ENCODE results near the gene LMNTD2.
"Not testable (repeated sequence)": the region's sequence is repeated elsewhere in the genome, so short reads cannot be mapped to it uniquely, and the experiment has no call there.

Gene LMNTD2

GRCh38 chr11:533586-534395 lies 26.7 kb downstream of the LMNTD2 start:
- no peak for DNase-seq

- DNase-seq: no peak
Measured at GRCh38 chr11:532986-533585, 27.5 kb downstream of the LMNTD2 start.

GRCh38 chr11:532527-532985 lies 28.0 kb downstream of the LMNTD2 start:
- DNase-seq: no peak

- no peak for DNase-seq
Measured at GRCh38 chr11:531919-532526, 28.5 kb downstream of the LMNTD2 start.

GRCh38 chr11:530960-531831 lies 29.3 kb downstream of the LMNTD2 start:
- DNase-seq: no peak

- no peak for DNase-seq
Measured at GRCh38 chr11:529728-530411, 30.7 kb downstream of the LMNTD2 start.

GRCh38 chr11:528815-529727 lies 31.5 kb downstream of the LMNTD2 start:
- peak in 1 of 2 experiments; percentile 35 for DNase-seq

GRCh38 chr11:528166-528814 lies 32.2 kb downstream of the LMNTD2 start:
- no peak for DNase-seq

GRCh38 chr11:526192-526591 lies 34.3 kb downstream of the LMNTD2 start:
- no peak for DNase-seq

- no peak for DNase-seq
Measured at GRCh38 chr11:521177-521688, 39.3 kb downstream of the LMNTD2 start.

GRCh38 chr11:520428-521176 lies 39.9 kb downstream of the LMNTD2 start:
- DNase-seq: no peak

- peak in 1 of 2 experiments; percentile 15 for DNase-seq
Measured at GRCh38 chr11:518463-519202, 41.9 kb downstream of the LMNTD2 start.

GRCh38 chr11:516918-517685 lies 43.4 kb downstream of the LMNTD2 start:
- DNase-seq: not testable (repeated sequence)

- DNase-seq: no peak
Measured at GRCh38 chr11:516400-516799, 44.1 kb downstream of the LMNTD2 start.

- no peak for DNase-seq
Measured at GRCh38 chr11:515131-515530, 45.4 kb downstream of the LMNTD2 start.

GRCh38 chr11:514606-515005 lies 45.9 kb downstream of the LMNTD2 start:
- no peak for DNase-seq

- DNase-seq: no peak
Measured at GRCh38 chr11:512761-513595, 47.6 kb downstream of the LMNTD2 start.
